OCI-LY3 (cell line): ENCODE data around the gene PPME1.

Experiments used
- H2AFZ ChIP-seq: fragments of 200-600, 300-600 bp; shearing (Covaris generic); 2 replicates; pipeline ENCODE4 v1.6.0; 2014; ENCODE audit warnings: antibody characterized with exemption, low read depth, low read length
- H3K27ac ChIP-seq: fragments of 200-600, 300-600 bp; sonication (generic); 2 replicates; pipeline ENCODE4 v1.5.1; 2014; ENCODE audit warnings: mild to moderate bottlenecking, low read length, moderate library complexity, mixed read lengths
- H3K27me3 ChIP-seq: fragments of 200-600, 300-600 bp; sonication (generic); 2 replicates; pipeline ENCODE4 v1.6.1; 2014; ENCODE audit warnings: low read depth, low read length, mixed read lengths
- H3K36me3 ChIP-seq: fragments of 200-600, 300-600 bp; sonication (generic); replicated peaks from 2 replicates; pipeline ENCODE3; 2014; ENCODE audit warnings: low read depth, low read length, mixed read lengths
- H3K4me1 ChIP-seq: fragments of 300-600, 200-600 bp; sonication (generic); 2 replicates; pipeline ENCODE4 v1.6.1; 2014; ENCODE audit warnings: low read length, mixed read lengths
- H3K4me2 ChIP-seq: fragments of 200-600, 300-600 bp; sonication (generic); 2 replicates; pipeline ENCODE4 v1.6.1; 2014; ENCODE audit warnings: low read length, mixed read lengths
- H3K4me3 ChIP-seq: fragments of 300-600, 200-600 bp; sonication (generic); 2 replicates; pipeline ENCODE4 v1.5.1; 2014; ENCODE audit warnings: antibody characterized with exemption, mild to moderate bottlenecking, low read length, moderate library complexity
- H3K79me2 ChIP-seq: fragments of 300-600, 200-600 bp; shearing (Covaris generic); 2 replicates; pipeline ENCODE4 v1.6.1; 2014; ENCODE audit warnings: mild to moderate bottlenecking, low read length, mixed read lengths
- H3K9ac ChIP-seq: fragments of 300-600, 200-600 bp; shearing (Covaris generic); 2 replicates; pipeline ENCODE4 v1.6.0; 2014; ENCODE audit warnings: mild to moderate bottlenecking, low read length, moderate library complexity
- H3K9me3 ChIP-seq: fragments of 200-600, 300-600 bp; shearing (Covaris generic); 2 replicates; pipeline ENCODE4 v1.6.1; 2014; ENCODE audit warnings: low read length, mixed read lengths; ENCODE audit not compliant: insufficient read depth
- H4K20me1 ChIP-seq: fragments of 200-600, 300-600 bp; sonication (generic); 2 replicates; pipeline ENCODE4 v1.6.1; 2016; ENCODE audit warnings: low read length, mixed read lengths; ENCODE audit not compliant: insufficient read depth
- EZH2phosphoT487 ChIP-seq: fragments of 200-600 bp; shearing (Covaris generic); IDR thresholded peaks from 2 replicates; pipeline ENCODE4 v1.6.1; 2018; ENCODE audit warnings: antibody characterized with exemption, mixed run types, low read depth
- TF ChIP-seq, protein P1 (sequence below): fragments of 200-600, 300-600 bp; sonication (generic); IDR thresholded peaks from 2 replicates; pipeline ENCODE4 v1.5.1; 2014; ENCODE audit warnings: antibody characterized with exemption, low read length, low read depth

Gene PPME1

GRCh38 chr11:74248469-74248868 is 77.4 kb downstream of the PPME1 start:
- Histone ChIP-seq H3K9me3 (no peaks in the 10 kb centered on the region), H3K9ac (no peak overlapping the region), H3K36me3 (peaks cover 25% of the 10 kb centered on the region), H4K20me1 (no peaks in the 10 kb centered on the region), H3K4me2 (no peak overlapping the region), H3K27me3 (no peaks in the 10 kb centered on the region), H3K79me2 (no peaks in the 10 kb centered on the region), H3K4me3 (no peak overlapping the region), H2AFZ (no peak overlapping the region), H3K27ac (no peak overlapping the region), H3K4me1 (no peaks in the 10 kb centered on the region)
- TF ChIP-seq, protein P1, sequence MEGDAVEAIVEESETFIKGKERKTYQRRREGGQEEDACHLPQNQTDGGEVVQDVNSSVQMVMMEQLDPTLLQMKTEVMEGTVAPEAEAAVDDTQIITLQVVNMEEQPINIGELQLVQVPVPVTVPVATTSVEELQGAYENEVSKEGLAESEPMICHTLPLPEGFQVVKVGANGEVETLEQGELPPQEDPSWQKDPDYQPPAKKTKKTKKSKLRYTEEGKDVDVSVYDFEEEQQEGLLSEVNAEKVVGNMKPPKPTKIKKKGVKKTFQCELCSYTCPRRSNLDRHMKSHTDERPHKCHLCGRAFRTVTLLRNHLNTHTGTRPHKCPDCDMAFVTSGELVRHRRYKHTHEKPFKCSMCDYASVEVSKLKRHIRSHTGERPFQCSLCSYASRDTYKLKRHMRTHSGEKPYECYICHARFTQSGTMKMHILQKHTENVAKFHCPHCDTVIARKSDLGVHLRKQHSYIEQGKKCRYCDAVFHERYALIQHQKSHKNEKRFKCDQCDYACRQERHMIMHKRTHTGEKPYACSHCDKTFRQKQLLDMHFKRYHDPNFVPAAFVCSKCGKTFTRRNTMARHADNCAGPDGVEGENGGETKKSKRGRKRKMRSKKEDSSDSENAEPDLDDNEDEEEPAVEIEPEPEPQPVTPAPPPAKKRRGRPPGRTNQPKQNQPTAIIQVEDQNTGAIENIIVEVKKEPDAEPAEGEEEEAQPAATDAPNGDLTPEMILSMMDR: no peak
- no peak for TF ChIP-seq EZH2phosphoT487

- peaks cover 29% of the 10 kb centered on the region for H3K36me3 ChIP-seq
- TF ChIP-seq, protein P1: no peak
- no peak for TF ChIP-seq EZH2phosphoT487
These were observed 78.4 kb downstream of the PPME1 start for GRCh38 chr11:74249496-74249895.

DNA sequence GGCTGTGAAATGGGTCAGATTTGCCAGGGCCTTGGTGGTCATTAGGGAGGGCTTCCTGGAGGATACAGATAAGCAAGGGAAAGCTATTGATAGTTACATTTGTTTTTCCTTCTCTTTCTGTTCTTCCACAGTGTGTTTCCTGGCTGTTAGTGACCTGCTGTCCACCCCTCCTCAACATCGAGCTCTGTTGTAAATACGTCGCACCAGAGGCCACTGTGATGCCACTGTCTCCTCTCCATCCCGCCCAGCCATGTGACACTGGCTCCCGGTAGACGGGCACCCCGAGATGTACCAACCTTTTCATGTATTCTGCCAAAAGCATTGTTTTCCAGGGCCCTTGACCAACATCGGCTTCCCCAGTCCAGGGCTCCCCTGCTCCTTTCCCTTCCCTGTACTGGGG is 82.3 kb downstream of the PPME1 start:
- TF ChIP-seq EZH2phosphoT487: no peak
- TF ChIP-seq, protein P1: no peak
- H3K27ac ChIP-seq: no peak overlapping the region
- H3K4me2 ChIP-seq: no peak overlapping the region
- no peaks in the 10 kb centered on the region for H3K27me3 ChIP-seq
- H3K4me1 ChIP-seq: no peaks in the 10 kb centered on the region
- no peak overlapping the region for H2AFZ ChIP-seq
- H3K79me2 ChIP-seq: no peaks in the 10 kb centered on the region
- no peaks in the 10 kb centered on the region for H4K20me1 ChIP-seq
- H3K9ac ChIP-seq: no peak overlapping the region
- no peak overlapping the region for H3K4me3 ChIP-seq
- H3K36me3 ChIP-seq: peaks cover 24% of the 10 kb centered on the region
- no peaks in the 10 kb centered on the region for H3K9me3 ChIP-seq

More at GRCh38 chr11:74249496-74249895, 78.4 kb downstream of the PPME1 start:
- H3K4me3 ChIP-seq: no peak overlapping the region
- no peaks in the 10 kb centered on the region for H3K79me2 ChIP-seq
- no peak overlapping the region for H3K4me2 ChIP-seq
- no peak overlapping the region for H2AFZ ChIP-seq
- H3K27ac ChIP-seq: no peak overlapping the region
- no peaks in the 10 kb centered on the region for H4K20me1 ChIP-seq
- H3K27me3 ChIP-seq: no peaks in the 10 kb centered on the region
- H3K4me1 ChIP-seq: no peaks in the 10 kb centered on the region
- no peaks in the 10 kb centered on the region for H3K9me3 ChIP-seq
- H3K9ac ChIP-seq: no peak overlapping the region

DNA sequence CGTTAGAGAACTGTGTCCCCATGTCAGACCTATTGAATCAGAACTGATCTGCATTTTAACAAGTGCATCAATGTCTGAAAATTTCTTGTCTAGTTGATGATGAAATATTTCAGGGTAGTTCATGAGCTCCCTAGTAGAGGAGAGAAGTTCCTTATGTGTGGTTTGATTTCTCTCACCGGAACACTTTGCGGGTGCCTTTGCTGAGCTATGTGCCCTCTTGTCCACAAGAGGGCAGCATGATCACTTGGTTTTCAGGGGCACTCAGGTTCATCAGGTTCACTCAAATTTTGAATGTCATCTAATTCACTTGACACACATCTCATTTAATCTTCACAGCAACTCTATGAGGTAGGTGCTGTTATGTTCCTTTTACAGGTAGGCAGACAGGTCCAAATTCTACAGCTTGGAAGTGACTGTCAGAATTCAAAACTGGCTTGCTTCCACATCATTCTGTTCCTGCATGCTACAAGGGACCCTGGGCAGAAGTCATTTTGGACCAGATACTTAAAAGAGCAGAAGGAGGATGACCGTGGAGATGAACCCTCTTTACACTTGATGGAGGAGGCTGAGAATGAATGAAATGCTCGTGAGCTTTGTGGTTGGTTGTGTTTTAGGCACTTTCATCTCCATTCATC is 84.8 kb downstream of the PPME1 start:
- H3K9ac ChIP-seq: no peak overlapping the region
- H3K4me3 ChIP-seq: no peak overlapping the region
- no peaks in the 10 kb centered on the region for H4K20me1 ChIP-seq
- H3K27me3 ChIP-seq: no peaks in the 10 kb centered on the region
- H2AFZ ChIP-seq: no peak overlapping the region
- H3K36me3 ChIP-seq: peaks cover 19% of the 10 kb centered on the region
- TF ChIP-seq EZH2phosphoT487: no peak
- TF ChIP-seq, protein P1: peak; percentile 97
- H3K4me2 ChIP-seq: no peak overlapping the region
- no peak overlapping the region for H3K27ac ChIP-seq
- H3K79me2 ChIP-seq: no peaks in the 10 kb centered on the region
- H3K4me1 ChIP-seq: no peaks in the 10 kb centered on the region
- 0 out of 2 replicates have a peak, but pooled peaks cover 1% of the 10 kb centered on the region for H3K9me3 ChIP-seq
